NCI-H2196 (cell line): ENCODE measurements around the gene CUL3.

Source experiments
- DNase-seq: peaks from one replicate; lab custom pipeline; 2025; ENCODE audit not compliant: unreplicated experiment; lab: John Stamatoyannopoulos, UW

Gene CUL3

DNA sequence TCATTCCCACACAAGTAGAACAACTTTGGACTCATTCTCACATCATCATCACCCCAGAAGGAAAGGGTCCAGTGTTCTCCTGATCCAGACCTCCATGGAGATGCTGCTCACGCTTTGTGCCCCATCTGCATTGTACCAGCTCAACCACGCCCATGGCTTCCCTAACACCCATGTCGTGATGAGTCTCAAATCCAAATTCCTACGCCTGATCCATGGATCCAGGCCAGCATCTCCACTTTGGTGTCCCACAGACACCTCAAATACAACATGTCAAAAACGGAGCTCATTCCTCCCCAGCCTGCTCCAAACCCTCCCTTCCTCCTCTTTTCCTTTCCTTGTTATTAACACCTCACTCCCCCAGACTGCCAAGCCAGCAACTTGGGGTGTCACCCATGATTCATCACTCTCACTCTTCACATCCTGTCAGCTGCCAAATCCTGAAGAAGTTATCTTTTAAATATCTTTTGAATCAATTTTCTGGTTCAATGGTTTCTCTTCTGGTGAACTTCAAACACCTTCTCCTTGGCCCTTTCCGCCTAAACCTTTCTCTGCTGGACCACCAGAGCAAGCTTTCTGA, 153.1 kb downstream of the CUL3 start:
- no peak for DNase-seq

DNA sequence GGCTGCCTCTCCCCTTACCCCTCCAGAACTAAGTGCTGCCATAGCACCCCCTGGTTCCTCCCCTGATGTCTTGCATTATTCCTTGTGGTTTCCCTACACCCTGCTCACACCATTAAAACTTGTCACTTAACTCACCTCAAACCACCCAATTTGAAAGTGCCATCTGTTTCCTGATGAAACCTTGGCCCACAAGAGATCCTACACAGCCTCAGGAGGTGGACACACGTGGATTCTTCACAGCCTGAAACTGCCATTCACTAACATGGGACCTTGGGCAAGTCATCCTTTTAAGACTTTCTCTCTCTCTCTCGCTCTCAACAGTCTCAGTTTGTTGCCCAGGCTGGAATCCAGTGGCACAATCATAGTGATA, 155.7 kb downstream of the CUL3 start:
- DNase-seq: no peak

DNA sequence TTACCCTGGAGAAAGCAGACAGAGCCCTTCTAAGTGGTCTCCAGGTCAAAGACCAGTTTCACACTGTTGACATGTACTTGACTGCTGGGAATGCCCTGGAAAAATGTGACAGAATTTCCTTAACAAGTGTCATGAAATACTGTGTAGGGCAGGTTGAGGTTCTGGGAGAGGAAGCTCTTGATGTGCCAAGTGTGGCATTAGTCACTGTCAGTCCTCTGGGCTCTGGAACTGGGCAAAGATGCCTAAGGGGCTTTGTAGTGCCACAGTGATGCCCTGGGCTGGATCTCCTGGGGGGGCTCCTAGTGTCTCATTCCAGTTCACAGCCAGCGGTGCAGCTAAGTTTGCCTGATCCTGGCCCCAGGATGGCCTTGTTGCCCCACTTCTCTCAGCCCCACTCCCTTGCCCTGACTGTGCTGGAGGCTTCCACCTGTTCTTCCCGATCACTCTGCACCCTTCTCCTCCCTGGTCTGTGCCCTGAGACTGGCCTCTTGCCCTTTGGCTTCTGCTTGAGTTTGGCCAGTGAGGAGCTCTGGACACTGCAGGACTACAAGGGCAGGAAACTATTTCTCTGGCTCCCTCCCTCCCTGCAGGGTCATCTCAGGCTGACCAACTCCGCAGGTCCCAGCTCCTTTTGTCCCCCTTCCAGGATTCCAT, 156.2 kb downstream of the CUL3 start:
- DNase-seq: no peak

DNA sequence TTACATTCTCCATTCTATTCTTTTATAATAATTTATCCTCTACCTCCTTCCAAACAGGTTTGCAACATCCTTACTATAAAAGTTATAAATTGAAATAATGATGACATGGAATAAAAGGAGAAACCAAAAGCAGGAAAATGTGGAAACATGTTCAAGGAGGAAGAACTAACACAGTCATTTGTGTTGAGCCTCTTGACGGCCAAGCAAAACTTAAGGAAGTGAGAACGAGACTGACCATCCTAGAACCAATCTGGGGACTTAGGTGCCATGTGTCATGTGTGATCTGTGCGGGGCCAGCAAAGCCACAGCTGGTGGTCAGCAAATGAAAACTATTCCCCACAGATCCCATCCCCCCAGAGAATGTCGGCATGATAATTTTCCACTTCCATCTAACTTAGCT, 157.7 kb downstream of the CUL3 start:
- DNase-seq: no peak

DNA sequence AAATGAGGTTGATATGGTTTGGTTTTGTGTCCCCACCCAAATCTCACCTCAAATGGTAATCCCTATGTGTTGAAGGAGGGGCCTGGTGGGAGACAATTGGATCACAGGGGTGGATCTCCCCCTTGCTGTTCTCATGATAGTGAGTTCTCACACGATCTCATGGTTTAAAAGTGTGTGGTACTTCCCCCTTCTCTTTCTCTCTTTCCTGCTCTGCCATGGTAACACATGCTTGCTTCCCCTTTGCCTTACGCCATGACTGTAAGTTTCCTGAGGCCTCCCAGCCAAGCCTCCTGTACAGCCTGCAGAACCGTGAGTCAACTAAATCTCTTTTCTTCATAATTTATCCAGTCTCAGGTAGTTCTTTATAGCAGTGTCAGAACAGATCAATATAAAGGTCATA, 158.5 kb downstream of the CUL3 start:
- DNase-seq: no peak

DNA sequence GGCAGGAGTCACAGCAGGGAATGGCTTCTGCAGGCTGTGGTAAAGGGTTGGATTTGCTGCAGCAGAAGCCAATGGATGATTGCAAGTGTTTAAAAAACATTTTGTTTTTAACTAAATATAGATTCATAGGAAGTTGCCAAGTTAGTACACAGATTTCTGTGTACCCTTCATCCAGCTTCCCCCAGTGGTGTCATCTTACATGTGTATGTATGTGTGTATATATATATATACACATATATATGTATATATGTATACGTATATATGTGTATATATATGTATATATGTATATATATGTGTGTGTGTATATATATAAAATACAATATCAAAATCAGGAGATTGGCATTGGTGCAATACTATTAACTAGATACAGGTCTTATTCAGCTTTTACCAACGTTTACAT, 164.1 kb downstream of the CUL3 start:
- DNase-seq: no peak
